HepG2 (cell line): ENCODE data around the gene TSEN34. TPM values are rescaled to one million over a fixed set of nuclear protein-coding genes. Genes with fewer than 3 reads are reported as not detected.
A peak's percentile ranks its signal among the peaks of the same experiment; 100 is the strongest.

Source experiments
- ATAC-seq: fragments of 200-7000 bp; cut with Tn5 transposase; 3 replicates; pipeline ENCODE4 v1.9.1; 2020; ENCODE audit warnings: mild to moderate bottlenecking, moderate library complexity
- BruUV-seq: library from RNA; stranded (reverse); fragments of 400-500 nt; replicated peaks from 2 replicates; lab custom pipeline; 2021; lab: Mats Ljungman, UMichigan
- CTCF ChIA-PET: fragments of 300-600 bp; formaldehyde crosslinking; extraction: SDS; loops from one replicate; lab custom pipeline; 2021; ENCODE audit warnings: low total read pairs, inconsistent platforms, low intra/inter-chr PET ratio; lab: Yijun Ruan, JAX
- POLR2A ChIA-PET: fragments of 350-600 bp; sonication (Branson Sonifier 250); formaldehyde crosslinking; loops from one replicate; lab custom pipeline; 2020; ENCODE audit warnings: antibody characterized with exemption, inconsistent platforms; lab: Yijun Ruan, JAX
- DNase-seq: peaks from one replicate; pipeline ENCODE4 v3.0.0-alpha.2; 2015; ENCODE audit warnings: low spot score
- FAIRE-seq: peaks from 3 replicates; lab custom pipeline; 2011; peaks lifted over from hg19 to GRCh38; lab: Jason Lieb, UNC
- H2AFZ ChIP-seq: one replicate; pipeline ENCODE4 v1.6.1; 2011; ENCODE audit warnings: low read length, inconsistent platforms
- H3K27ac ChIP-seq: fragments of 300-600 bp; 3 replicates; pipeline ENCODE4 v1.8.0; 2011; ENCODE audit warnings: mixed run types, mild to moderate bottlenecking, mixed read lengths, low read length, inconsistent platforms; ENCODE audit not compliant: insufficient read depth; ENCODE audit errors: extremely low read length
- H3K27me3 ChIP-seq, 2 experiments: fragments of 200-600 bp in 1 of 2; 2 replicates in 1 of 2; 3 replicates in 1 of 2; pipeline versions ENCODE4 v1.6.0 to v1.8.0; 2011; ENCODE audit warnings: low read length in 2 of 2, mild to moderate bottlenecking in 2 of 2, moderate library complexity in 2 of 2, inconsistent platforms in 1 of 2; ENCODE audit not compliant: insufficient read depth in 2 of 2, control insufficient read depth in 1 of 2
- H3K36me3 ChIP-seq, 2 experiments: fragments of 200-600 bp in 1 of 2; replicated peaks in 1 of 2; 2 replicates in 1 of 2; 3 replicates in 1 of 2; pipeline versions ENCODE4 v1.5.1 to v1.8.0; 2011; ENCODE audit warnings: low read length in 2 of 2, inconsistent platforms in 1 of 2; ENCODE audit not compliant: insufficient read depth in 2 of 2, control insufficient read depth in 1 of 2
- H3K4me1 ChIP-seq: 2 replicates; pipeline ENCODE4 v1.5.1; 2012; ENCODE audit warnings: low read length, inconsistent platforms; ENCODE audit not compliant: insufficient read depth
- H3K4me2 ChIP-seq: 2 replicates; pipeline ENCODE4 v1.6.0; 2011; ENCODE audit warnings: low read depth, low read length, inconsistent platforms
- H3K4me3 ChIP-seq, 3 experiments: fragments of 200-600 bp in 1 of 3; sonication (generic), shearing (Covaris generic) in 1 of 3; replicated peaks in 1 of 3; 2 replicates each; pipeline ENCODE4 v1.5.1; 2011 to 2016; ENCODE audit warnings: low read length in 3 of 3, inconsistent platforms in 2 of 3, low read depth in 2 of 3, mild to moderate bottlenecking in 2 of 3, control low read depth in 1 of 3, mixed read lengths in 1 of 3; ENCODE audit not compliant: insufficient read depth in 1 of 3
- H3K79me2 ChIP-seq: one replicate; pipeline ENCODE4 v1.6.1; 2011; ENCODE audit warnings: low read length, inconsistent platforms; ENCODE audit not compliant: insufficient read depth
- H3K9ac ChIP-seq: 2 replicates; pipeline ENCODE4 v1.6.0; 2011; ENCODE audit warnings: mild to moderate bottlenecking, low read depth, low read length, inconsistent platforms; ENCODE audit not compliant: insufficient read depth
- H3K9me3 ChIP-seq: 2 replicates; pipeline ENCODE4 v1.5.1; 2012; ENCODE audit warnings: mild to moderate bottlenecking, low read length
- H4K20me1 ChIP-seq: 2 replicates; pipeline ENCODE4 v1.6.0; 2011; ENCODE audit warnings: inconsistent platforms, mild to moderate bottlenecking, low read length, moderate library complexity; ENCODE audit not compliant: insufficient read depth
- CHCHD3 ChIP-seq: sonication (generic); formaldehyde crosslinking; IDR thresholded peaks from 2 replicates; pipeline ENCODE4 v1.8.0; 2022; ENCODE audit warnings: mild to moderate bottlenecking, missing genetic modification reagents, moderate library complexity
- HOXA3 ChIP-seq: sonication (generic); formaldehyde crosslinking; IDR thresholded peaks from 2 replicates; pipeline ENCODE4 v1.5.0; 2020; ENCODE audit warnings: missing genetic modification reagents
- ZNF652 ChIP-seq: IDR thresholded peaks from 2 replicates; pipeline ENCODE4 v1.6.1; 2016; ENCODE audit warnings: low read depth, borderline replicate concordance
- WGBS: methylation state at CpG from one replicate; pipeline ENCODE4 v1.1.6; 2017; ENCODE audit warnings: low lambda C conversion rate; 5-methylcytosine and 5-hydroxymethylcytosine counted together
- in situ Hi-C: cut with HindIII; loops from 2 replicates; pipeline ENCODE4 v1.10.0; 2017; ENCODE audit warnings: low pct_unique_long_range_greater_than_20kb; ENCODE audit not compliant: extremely low pct_ligation_motif_present
- intact Hi-C: fragments of 100-400 bp; cut with micrococcal nuclease; formaldehyde crosslinking; loops from one replicate; pipeline ENCODE4 v1.10.0; 2022; ENCODE audit not compliant: unreplicated experiment
- polyA plus RNA-seq, 8 experiments: library from polyadenylated mRNA; depleted of rRNA in 3 of 8; stranded (reverse) in 7 of 8; unstranded in 1 of 8; fragments of >200 nt; fragmentation: Illumina TruSeq in 4 of 8; extraction: Trizol in 4 of 8; gene quantifications; 2 replicates each; pipeline versions ENCODE4 v1.2.1 to v1.2.3, GENCODE V29; 2011 to 2016; ENCODE audit warnings: low read depth in 4 of 8, missing spikeins in 1 of 8, mixed read lengths in 1 of 8; ENCODE audit not compliant: insufficient read depth in 1 of 8
- total RNA-seq, 5 experiments: library from RNA; depleted of rRNA; stranded (reverse); fragments of >200 nt; fragmentation: Illumina TruSeq; extraction: Trizol; gene quantifications; 2 replicates each; pipeline ENCODE4 v1.2.3, GENCODE V29; 2016; ENCODE audit warnings: low read depth in 1 of 5
- TF ChIP-seq, protein P1 (sequence below): sonication (generic); formaldehyde crosslinking; IDR thresholded peaks from 2 replicates; pipeline ENCODE4 v1.4.0; 2020; ENCODE audit warnings: missing genetic modification reagents

The TSEN34 gene
- total and polyA plus RNA-seq, 2 of the 13 experiments (the other 11 are each of a cell fraction or from before 2014, with no cell fraction given) = 55.1 to 65.4 TPM

- no TSS peak for BruUV-seq
- Histone ChIP-seq H2AFZ (no peak overlapping the region), H3K9me3 (no peaks in the 10 kb centered on the region), H4K20me1 (no peaks in the 10 kb centered on the region), H3K27ac (no peak overlapping the region), H3K4me1 (0 out of 2 replicates have a peak, but pooled peaks cover 5% of the 10 kb centered on the region), H3K9ac (no peak overlapping the region), H3K27me3 (no peaks in the 10 kb centered on the region; a peak in 1 of 5 replicates), H3K4me3 (no peak overlapping the region)
- 79% methylated on average over 25 of the region's 25 CpGs for WGBS
- intact Hi-C loops (no loop called here), in situ Hi-C loops (no loop called here)
- POLR2A ChIA-PET = interaction anchor here (1.9 kb wide), 1 partner anchor 24 kb away, joined by 4 read pairs; the partner anchor contains the start of gene MBOAT7
- ATAC-seq = no peak
- DNase-seq = no peak
- TF ChIP-seq HOXA3 (CRISPR knock-in tag) (0 out of 2 replicates have a peak, but pooled peaks have one; percentile 13), ZNF652 (no peak), CHCHD3 (CRISPR knock-in tag) (no peak)
- TF ChIP-seq, protein P1, sequence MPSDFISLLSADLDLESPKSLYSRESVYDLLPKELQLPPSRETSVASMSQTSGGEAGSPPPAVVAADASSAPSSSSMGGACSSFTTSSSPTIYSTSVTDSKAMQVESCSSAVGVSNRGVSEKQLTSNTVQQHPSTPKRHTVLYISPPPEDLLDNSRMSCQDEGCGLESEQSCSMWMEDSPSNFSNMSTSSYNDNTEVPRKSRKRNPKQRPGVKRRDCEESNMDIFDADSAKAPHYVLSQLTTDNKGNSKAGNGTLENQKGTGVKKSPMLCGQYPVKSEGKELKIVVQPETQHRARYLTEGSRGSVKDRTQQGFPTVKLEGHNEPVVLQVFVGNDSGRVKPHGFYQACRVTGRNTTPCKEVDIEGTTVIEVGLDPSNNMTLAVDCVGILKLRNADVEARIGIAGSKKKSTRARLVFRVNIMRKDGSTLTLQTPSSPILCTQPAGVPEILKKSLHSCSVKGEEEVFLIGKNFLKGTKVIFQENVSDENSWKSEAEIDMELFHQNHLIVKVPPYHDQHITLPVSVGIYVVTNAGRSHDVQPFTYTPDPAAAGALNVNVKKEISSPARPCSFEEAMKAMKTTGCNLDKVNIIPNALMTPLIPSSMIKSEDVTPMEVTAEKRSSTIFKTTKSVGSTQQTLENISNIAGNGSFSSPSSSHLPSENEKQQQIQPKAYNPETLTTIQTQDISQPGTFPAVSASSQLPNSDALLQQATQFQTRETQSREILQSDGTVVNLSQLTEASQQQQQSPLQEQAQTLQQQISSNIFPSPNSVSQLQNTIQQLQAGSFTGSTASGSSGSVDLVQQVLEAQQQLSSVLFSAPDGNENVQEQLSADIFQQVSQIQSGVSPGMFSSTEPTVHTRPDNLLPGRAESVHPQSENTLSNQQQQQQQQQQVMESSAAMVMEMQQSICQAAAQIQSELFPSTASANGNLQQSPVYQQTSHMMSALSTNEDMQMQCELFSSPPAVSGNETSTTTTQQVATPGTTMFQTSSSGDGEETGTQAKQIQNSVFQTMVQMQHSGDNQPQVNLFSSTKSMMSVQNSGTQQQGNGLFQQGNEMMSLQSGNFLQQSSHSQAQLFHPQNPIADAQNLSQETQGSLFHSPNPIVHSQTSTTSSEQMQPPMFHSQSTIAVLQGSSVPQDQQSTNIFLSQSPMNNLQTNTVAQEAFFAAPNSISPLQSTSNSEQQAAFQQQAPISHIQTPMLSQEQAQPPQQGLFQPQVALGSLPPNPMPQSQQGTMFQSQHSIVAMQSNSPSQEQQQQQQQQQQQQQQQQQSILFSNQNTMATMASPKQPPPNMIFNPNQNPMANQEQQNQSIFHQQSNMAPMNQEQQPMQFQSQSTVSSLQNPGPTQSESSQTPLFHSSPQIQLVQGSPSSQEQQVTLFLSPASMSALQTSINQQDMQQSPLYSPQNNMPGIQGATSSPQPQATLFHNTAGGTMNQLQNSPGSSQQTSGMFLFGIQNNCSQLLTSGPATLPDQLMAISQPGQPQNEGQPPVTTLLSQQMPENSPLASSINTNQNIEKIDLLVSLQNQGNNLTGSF (CRISPR knock-in tag) = 0 out of 2 replicates have a peak, but pooled peaks have one; percentile 16
- TF ChIP-seq, all 625 proteins: peak for 2
- Histone ChIP-seq H3K79me2 (peaks cover 3% of the 10 kb centered on the region), H3K4me2 (no peak overlapping the region), H3K36me3 (no peaks in the 10 kb centered on the region)
- FAIRE-seq = no peak
- CTCF ChIA-PET = no interaction called here
Observed at GRCh38 chr19:54165222-54165621, 25.9 kb upstream of the TSEN34 start.
